PFSK-1 (cell line): Measurements from ENCODE around the gene RNF6.

Source experiments
- POLR2AphosphoS5 ChIP-seq: IDR thresholded peaks from 2 replicates; pipeline ENCODE4 v1.6.1; 2012; ENCODE audit warnings: low read depth, mild to moderate bottlenecking, control low read depth, low read length, moderate library complexity
- TAF1 ChIP-seq: IDR thresholded peaks from 2 replicates; pipeline ENCODE4 v1.6.1; 2012; ENCODE audit warnings: low read length, control low read depth, borderline replicate concordance; ENCODE audit not compliant: insufficient read depth
- TF ChIP-seq, protein P1 (sequence below), 2 experiments: IDR thresholded peaks; 2 replicates each; pipeline versions ENCODE4 v1.6.1 to v1.8.0; 2011 to 2012; ENCODE audit warnings: low read depth in 2 of 2, low read length in 2 of 2, control low read depth in 1 of 2, inconsistent platforms in 1 of 2, mild to moderate bottlenecking in 1 of 2, moderate library complexity in 1 of 2; ENCODE audit not compliant: insufficient read depth in 1 of 2

GRCh38 chr13:26259634-26260033 is 37.5 kb upstream of the RNF6 start:
- TF ChIP-seq TAF1 = no peak
- TF ChIP-seq POLR2AphosphoS5 = no peak
- TF ChIP-seq, protein P1, sequence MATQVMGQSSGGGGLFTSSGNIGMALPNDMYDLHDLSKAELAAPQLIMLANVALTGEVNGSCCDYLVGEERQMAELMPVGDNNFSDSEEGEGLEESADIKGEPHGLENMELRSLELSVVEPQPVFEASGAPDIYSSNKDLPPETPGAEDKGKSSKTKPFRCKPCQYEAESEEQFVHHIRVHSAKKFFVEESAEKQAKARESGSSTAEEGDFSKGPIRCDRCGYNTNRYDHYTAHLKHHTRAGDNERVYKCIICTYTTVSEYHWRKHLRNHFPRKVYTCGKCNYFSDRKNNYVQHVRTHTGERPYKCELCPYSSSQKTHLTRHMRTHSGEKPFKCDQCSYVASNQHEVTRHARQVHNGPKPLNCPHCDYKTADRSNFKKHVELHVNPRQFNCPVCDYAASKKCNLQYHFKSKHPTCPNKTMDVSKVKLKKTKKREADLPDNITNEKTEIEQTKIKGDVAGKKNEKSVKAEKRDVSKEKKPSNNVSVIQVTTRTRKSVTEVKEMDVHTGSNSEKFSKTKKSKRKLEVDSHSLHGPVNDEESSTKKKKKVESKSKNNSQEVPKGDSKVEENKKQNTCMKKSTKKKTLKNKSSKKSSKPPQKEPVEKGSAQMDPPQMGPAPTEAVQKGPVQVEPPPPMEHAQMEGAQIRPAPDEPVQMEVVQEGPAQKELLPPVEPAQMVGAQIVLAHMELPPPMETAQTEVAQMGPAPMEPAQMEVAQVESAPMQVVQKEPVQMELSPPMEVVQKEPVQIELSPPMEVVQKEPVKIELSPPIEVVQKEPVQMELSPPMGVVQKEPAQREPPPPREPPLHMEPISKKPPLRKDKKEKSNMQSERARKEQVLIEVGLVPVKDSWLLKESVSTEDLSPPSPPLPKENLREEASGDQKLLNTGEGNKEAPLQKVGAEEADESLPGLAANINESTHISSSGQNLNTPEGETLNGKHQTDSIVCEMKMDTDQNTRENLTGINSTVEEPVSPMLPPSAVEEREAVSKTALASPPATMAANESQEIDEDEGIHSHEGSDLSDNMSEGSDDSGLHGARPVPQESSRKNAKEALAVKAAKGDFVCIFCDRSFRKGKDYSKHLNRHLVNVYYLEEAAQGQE (IDR thresholded peaks at IDR 0.05; ENCODE audit: insufficient read depth in 1 of 2, low read depth in 2 of 2, low read length in 2 of 2) = no peak
